HL-60/S4 treated with retinoic acid at 250 ng/mL for 4 days and 3 days (cell line): ENCODE data around the gene LIPM.

Experiments
- in situ Hi-C: fragments of 300-500 bp; cut with MboI; formaldehyde crosslinking; loops from 2 replicates; pipeline ENCODE4 v1.7.0; 2022; ENCODE audit warnings: low sequenced_read_pairs

LIPM gene

GRCh38 chr10:88802523-88803285 lies at the start of gene LIPM:
TSS of gene LIPM (plus strand) at chr10:88802730. CDS start at chr10:88802897, 167 bp downstream.
- in situ Hi-C loops: no loop called here

GRCh38 chr10:88754287-88754686 lies 48.2 kb upstream of the LIPM start:
- in situ Hi-C loops: no loop called here

- in situ Hi-C loops: no loop called here
These were observed 46.8 kb upstream of the LIPM start for GRCh38 chr10:88755753-88756152.

- in situ Hi-C loops: no loop called here
These were observed 45.9 kb upstream of the LIPM start for GRCh38 chr10:88756660-88757059.

GRCh38 chr10:88759366-88760101 lies 43.0 kb upstream of the LIPM start, which contains the start of gene LIPN:
TSS of gene LIPN (plus strand) at chr10:88760020. CDS start at chr10:88761406, 1,386 bp downstream.
- in situ Hi-C loops: no loop called here

- in situ Hi-C loops: no loop called here
These were observed 39.6 kb upstream of the LIPM start for GRCh38 chr10:88762906-88763305.

- in situ Hi-C loops: no loop called here
These were observed 39.1 kb upstream of the LIPM start for GRCh38 chr10:88763441-88763840.

GRCh38 chr10:88764110-88764509 lies 38.4 kb upstream of the LIPM start:
- in situ Hi-C loops: no loop called here

GRCh38 chr10:88765816-88766215 lies 36.7 kb upstream of the LIPM start:
- in situ Hi-C loops: no loop called here

GRCh38 chr10:88769384-88769783 lies 33.1 kb upstream of the LIPM start:
- in situ Hi-C loops: no loop called here

GRCh38 chr10:88781206-88781605 lies 21.3 kb upstream of the LIPM start:
- in situ Hi-C loops: no loop called here

GRCh38 chr10:88782222-88782621 lies 20.3 kb upstream of the LIPM start:
- in situ Hi-C loops: no loop called here

- in situ Hi-C loops: no loop called here
These were observed 18.8 kb upstream of the LIPM start for GRCh38 chr10:88783724-88784123.

GRCh38 chr10:88786032-88786770 lies 16.3 kb upstream of the LIPM start:
- in situ Hi-C loops: no loop called here

GRCh38 chr10:88787463-88787862 lies 15.1 kb upstream of the LIPM start:
- in situ Hi-C loops: no loop called here

GRCh38 chr10:88788924-88789323 lies 13.6 kb upstream of the LIPM start:
- in situ Hi-C loops: no loop called here

- in situ Hi-C loops: no loop called here
These were observed 10.6 kb upstream of the LIPM start for GRCh38 chr10:88791924-88792323.

- in situ Hi-C loops: no loop called here
These were observed 9.9 kb upstream of the LIPM start for GRCh38 chr10:88792661-88793060.

- in situ Hi-C loops: no loop called here
These were observed 8.7 kb upstream of the LIPM start for GRCh38 chr10:88793712-88794299.

- in situ Hi-C loops: no loop called here
These were observed 7.8 kb upstream of the LIPM start for GRCh38 chr10:88794731-88795130.
